ENCODE results near the gene ACTMAP.

The ACTMAP gene

GRCh38 chr19:40754611-40755247, 4.5 kb upstream of the ACTMAP start:
- Histone ChIP-seq H3K27me3 (ENCODE audit: control insufficient read depth, insufficient read depth, low read length) (no peaks in the 10 kb centered on the region), H3K4me3 (ENCODE audit: low read length) (peak overlapping the region; percentile 2), H3K4me1 (ENCODE audit: control insufficient read depth, low read depth, low read length) (peaks cover 16% of the 10 kb centered on the region), H3K9me3 (ENCODE audit: control insufficient read depth, low read depth, low read length) (no peaks in the 10 kb centered on the region), H3K36me3 (ENCODE audit: control insufficient read depth, low read depth, low read length) (peaks cover 56% of the 10 kb centered on the region), H3K9ac (ENCODE audit: low read length) (peak overlapping the region; percentile 21), H3K27ac (ENCODE audit: low read length) (no peak overlapping the region)

GRCh38 chr19:40752257-40752781, 2.0 kb upstream of the ACTMAP start:
- H3K4me3 ChIP-seq (ENCODE audit: low read length), result peak overlapping the region; percentile 86
- H3K4me1 ChIP-seq (ENCODE audit: control insufficient read depth, low read depth, low read length), result peaks cover 20% of the 10 kb centered on the region
- peaks cover 34% of the 10 kb centered on the region for H3K36me3 ChIP-seq (ENCODE audit: control insufficient read depth, low read depth, low read length)
- no peaks in the 10 kb centered on the region for H3K27me3 ChIP-seq (ENCODE audit: control insufficient read depth, insufficient read depth, low read length)
- H3K9ac ChIP-seq (ENCODE audit: low read length), result peak overlapping the region; percentile 98
- no peak overlapping the region for H3K27ac ChIP-seq (ENCODE audit: low read length)
- H3K9me3 ChIP-seq (ENCODE audit: control insufficient read depth, low read depth, low read length), result no peaks in the 10 kb centered on the region

- Histone ChIP-seq H3K9me3 (ENCODE audit: control insufficient read depth, low read depth, low read length) (no peaks in the 10 kb centered on the region), H3K4me3 (ENCODE audit: low read length) (peak within 1 kb of the TSS; percentile 86), H3K4me1 (ENCODE audit: control insufficient read depth, low read depth, low read length) (peaks cover 20% of the 10 kb centered on the region), H3K36me3 (ENCODE audit: control insufficient read depth, low read depth, low read length) (peaks cover 22% of the 10 kb centered on the region), H3K27ac (ENCODE audit: low read length) (peak within 1 kb of the TSS; percentile 99), H3K9ac (ENCODE audit: low read length) (peak within 1 kb of the TSS; percentile 98), H3K27me3 (ENCODE audit: control insufficient read depth, insufficient read depth, low read length) (no peaks in the 10 kb centered on the region)
Measured at GRCh38 chr19:40750874-40751537, 729 bp upstream of the ACTMAP start, which contains the start of gene SNRPA. Gene SNRPA, plus strand, starts transcription at chr19:40751203. Its CDS starts 206 bp downstream, at chr19:40751409.

GRCh38 chr19:40747536-40747935, 2.7 kb downstream of the ACTMAP start:
- Histone ChIP-seq H3K9ac (ENCODE audit: low read length) (no peak overlapping the region), H3K27me3 (ENCODE audit: control insufficient read depth, insufficient read depth, low read length) (no peaks in the 10 kb centered on the region), H3K4me1 (ENCODE audit: control insufficient read depth, low read depth, low read length) (peaks cover 16% of the 10 kb centered on the region), H3K9me3 (ENCODE audit: control insufficient read depth, low read depth, low read length) (no peaks in the 10 kb centered on the region), H3K36me3 (ENCODE audit: control insufficient read depth, low read depth, low read length) (no peaks in the 10 kb centered on the region), H3K27ac (ENCODE audit: low read length) (no peak overlapping the region), H3K4me3 (ENCODE audit: low read length) (no peak overlapping the region)

- no peak overlapping the region for H3K4me3 ChIP-seq (ENCODE audit: low read length)
- peaks cover 15% of the 10 kb centered on the region for H3K4me1 ChIP-seq (ENCODE audit: control insufficient read depth, low read depth, low read length)
- H3K27ac ChIP-seq (ENCODE audit: low read length), result no peak overlapping the region
- no peak overlapping the region for H3K9ac ChIP-seq (ENCODE audit: low read length)
- no peaks in the 10 kb centered on the region for H3K36me3 ChIP-seq (ENCODE audit: control insufficient read depth, low read depth, low read length)
- H3K27me3 ChIP-seq (ENCODE audit: control insufficient read depth, insufficient read depth, low read length), result no peaks in the 10 kb centered on the region
- no peaks in the 10 kb centered on the region for H3K9me3 ChIP-seq (ENCODE audit: control insufficient read depth, low read depth, low read length)
Measured at GRCh38 chr19:40745402-40745780, 4.9 kb downstream of the ACTMAP start.

- peaks cover 11% of the 10 kb centered on the region for H3K4me1 ChIP-seq (ENCODE audit: control insufficient read depth, low read depth, low read length)
- H3K36me3 ChIP-seq (ENCODE audit: control insufficient read depth, low read depth, low read length), result no peaks in the 10 kb centered on the region
- no peaks in the 10 kb centered on the region for H3K9me3 ChIP-seq (ENCODE audit: control insufficient read depth, low read depth, low read length)
- no peak overlapping the region for H3K27ac ChIP-seq (ENCODE audit: low read length)
- H3K4me3 ChIP-seq (ENCODE audit: low read length), result no peak overlapping the region
- no peaks in the 10 kb centered on the region for H3K27me3 ChIP-seq (ENCODE audit: control insufficient read depth, insufficient read depth, low read length)
- no peak overlapping the region for H3K9ac ChIP-seq (ENCODE audit: low read length)
Measured at GRCh38 chr19:40744554-40745401, 5.5 kb downstream of the ACTMAP start.

GRCh38 chr19:40743926-40744325, 6.4 kb downstream of the ACTMAP start:
- Histone ChIP-seq H3K4me3 (ENCODE audit: low read length) (no peak overlapping the region), H3K9ac (ENCODE audit: low read length) (no peak overlapping the region), H3K27me3 (ENCODE audit: control insufficient read depth, insufficient read depth, low read length) (no peaks in the 10 kb centered on the region), H3K9me3 (ENCODE audit: control insufficient read depth, low read depth, low read length) (no peaks in the 10 kb centered on the region), H3K36me3 (ENCODE audit: control insufficient read depth, low read depth, low read length) (no peaks in the 10 kb centered on the region), H3K4me1 (ENCODE audit: control insufficient read depth, low read depth, low read length) (peaks cover 6% of the 10 kb centered on the region), H3K27ac (ENCODE audit: low read length) (no peak overlapping the region)

GRCh38 chr19:40742886-40743285, 7.4 kb downstream of the ACTMAP start:
- H3K4me3 ChIP-seq (ENCODE audit: low read length), result no peak overlapping the region
- no peaks in the 10 kb centered on the region for H3K9me3 ChIP-seq (ENCODE audit: control insufficient read depth, low read depth, low read length)
- no peak overlapping the region for H3K27ac ChIP-seq (ENCODE audit: low read length)
- H3K36me3 ChIP-seq (ENCODE audit: control insufficient read depth, low read depth, low read length), result peaks cover 4% of the 10 kb centered on the region
- H3K9ac ChIP-seq (ENCODE audit: low read length), result no peak overlapping the region
- H3K4me1 ChIP-seq (ENCODE audit: control insufficient read depth, low read depth, low read length), result peaks cover 6% of the 10 kb centered on the region
- H3K27me3 ChIP-seq (ENCODE audit: control insufficient read depth, insufficient read depth, low read length), result no peaks in the 10 kb centered on the region

- Histone ChIP-seq H3K4me3 (ENCODE audit: low read length) (no peak overlapping the region), H3K27me3 (ENCODE audit: control insufficient read depth, insufficient read depth, low read length) (no peaks in the 10 kb centered on the region), H3K4me1 (ENCODE audit: control insufficient read depth, low read depth, low read length) (peaks cover 6% of the 10 kb centered on the region), H3K9me3 (ENCODE audit: control insufficient read depth, low read depth, low read length) (no peaks in the 10 kb centered on the region), H3K9ac (ENCODE audit: low read length) (no peak overlapping the region), H3K36me3 (ENCODE audit: control insufficient read depth, low read depth, low read length) (peaks cover 6% of the 10 kb centered on the region), H3K27ac (ENCODE audit: low read length) (no peak overlapping the region)
Measured at GRCh38 chr19:40742477-40742876, 7.8 kb downstream of the ACTMAP start.

- Histone ChIP-seq H3K4me1 (ENCODE audit: control insufficient read depth, low read depth, low read length) (peaks cover 6% of the 10 kb centered on the region), H3K4me3 (ENCODE audit: low read length) (no peak overlapping the region), H3K9ac (ENCODE audit: low read length) (no peak overlapping the region), H3K9me3 (ENCODE audit: control insufficient read depth, low read depth, low read length) (no peaks in the 10 kb centered on the region), H3K27ac (ENCODE audit: low read length) (no peak overlapping the region), H3K36me3 (ENCODE audit: control insufficient read depth, low read depth, low read length) (peaks cover 13% of the 10 kb centered on the region), H3K27me3 (ENCODE audit: control insufficient read depth, insufficient read depth, low read length) (no peaks in the 10 kb centered on the region)
Measured at GRCh38 chr19:40741527-40742390, 8.5 kb downstream of the ACTMAP start.

GRCh38 chr19:40740747-40741146, 9.5 kb downstream of the ACTMAP start:
- peaks cover 17% of the 10 kb centered on the region for H3K36me3 ChIP-seq (ENCODE audit: control insufficient read depth, low read depth, low read length)
- H3K27ac ChIP-seq (ENCODE audit: low read length), result no peak overlapping the region

More at GRCh38 chr19:40740747-40741146, 9.5 kb downstream of the ACTMAP start:
- Histone ChIP-seq H3K9me3 (ENCODE audit: control insufficient read depth, low read depth, low read length) (no peaks in the 10 kb centered on the region), H3K27me3 (ENCODE audit: control insufficient read depth, insufficient read depth, low read length) (no peaks in the 10 kb centered on the region), H3K4me3 (ENCODE audit: low read length) (no peak overlapping the region), H3K9ac (ENCODE audit: low read length) (no peak overlapping the region), H3K4me1 (ENCODE audit: control insufficient read depth, low read depth, low read length) (peaks cover 6% of the 10 kb centered on the region)
